Measurements from ENCODE around the gene C10orf53.

GRCh38 chr10:49707585-49707984 is 28.1 kb downstream of the C10orf53 start:
- no peak for TF ChIP-seq CTCF (IDR thresholded peaks at IDR 0.05)
- TF ChIP-seq POLR2A (IDR thresholded peaks at IDR 0.05): no peak
- no peak for TF ChIP-seq EP300 (IDR thresholded peaks at IDR 0.05)

All from tibial nerve (tissue), 4 donors.